ENCODE data around the gene CD1E.

DNA sequence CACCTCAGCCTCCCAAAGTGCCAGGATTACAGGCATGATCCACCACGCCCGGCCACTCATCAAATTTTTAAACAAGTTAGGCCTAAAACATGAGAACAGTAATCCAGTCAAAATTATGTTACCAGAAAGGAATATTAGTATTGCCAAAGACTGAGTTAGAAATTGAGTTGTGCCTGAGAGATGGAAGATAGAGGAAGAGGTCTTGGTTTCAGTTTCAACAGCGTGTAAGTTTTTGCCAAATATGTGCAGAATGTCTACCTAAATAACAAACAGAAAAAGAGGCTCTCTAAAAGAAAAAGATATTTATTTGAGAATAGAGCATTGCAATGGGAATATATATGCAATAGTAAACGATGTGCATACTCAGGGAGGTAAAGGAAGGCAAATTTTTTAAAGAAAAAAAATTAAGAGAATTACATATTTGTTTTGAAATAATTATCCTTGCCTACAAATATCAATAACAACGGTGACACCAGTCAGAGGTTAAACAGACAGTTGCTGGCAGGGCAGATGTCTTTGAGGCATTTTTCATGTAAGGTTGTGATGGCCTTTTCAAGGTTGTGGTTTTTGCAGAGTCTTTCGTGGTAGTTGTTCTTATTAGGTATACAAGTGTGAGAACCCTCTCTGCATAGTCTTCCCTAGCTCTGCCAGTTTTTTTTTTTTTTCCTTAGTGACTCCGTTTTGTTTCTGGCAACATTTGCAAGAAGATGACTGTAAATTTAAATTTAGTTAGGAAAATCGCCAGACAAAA lies 20.1 kb upstream of the CD1E start:
- TF ChIP-seq POLR2A (IDR thresholded peaks at IDR 0.05; ENCODE audit: low read depth, low read length), result no peak
- TF ChIP-seq POLR2AphosphoS5 (IDR thresholded peaks at IDR 0.05; ENCODE audit: low read depth, low read length), result no peak
- no peak for TF ChIP-seq TAF1 (IDR thresholded peaks at IDR 0.05; ENCODE audit: borderline replicate concordance, low read depth, low read length)
